ENCODE data around the gene VPS13D.

DNA sequence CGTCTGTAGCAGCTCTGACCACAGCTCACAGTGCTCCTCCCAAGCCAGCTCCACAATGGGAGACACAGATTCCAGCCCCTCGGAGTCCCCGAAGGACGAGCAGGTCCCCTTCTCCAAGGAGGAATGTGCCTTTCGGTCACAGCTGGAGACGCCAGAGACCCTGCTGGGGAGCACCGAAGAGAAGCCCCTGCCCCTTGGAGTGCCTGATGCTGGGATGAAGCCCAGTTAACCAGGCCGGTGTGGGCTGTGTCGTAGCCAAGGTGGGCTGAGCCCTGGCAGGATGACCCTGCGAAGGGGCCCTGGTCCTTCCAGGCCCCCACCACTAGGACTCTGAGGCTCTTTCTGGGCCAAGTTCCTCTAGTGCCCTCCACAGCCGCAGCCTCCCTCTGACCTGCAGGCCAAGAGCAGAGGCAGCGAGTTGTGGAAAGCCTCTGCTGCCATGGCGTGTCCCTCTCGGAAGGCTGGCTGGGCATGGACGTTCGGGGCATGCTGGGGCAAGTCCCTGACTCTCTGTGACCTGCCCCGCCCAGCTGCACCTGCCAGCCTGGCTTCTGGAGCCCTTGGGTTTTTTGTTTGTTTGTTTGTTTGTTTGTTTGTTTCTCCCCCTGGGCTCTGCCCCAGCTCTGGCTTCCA, 22.9 kb upstream of the VPS13D start:
- TF ChIP-seq, protein P1, sequence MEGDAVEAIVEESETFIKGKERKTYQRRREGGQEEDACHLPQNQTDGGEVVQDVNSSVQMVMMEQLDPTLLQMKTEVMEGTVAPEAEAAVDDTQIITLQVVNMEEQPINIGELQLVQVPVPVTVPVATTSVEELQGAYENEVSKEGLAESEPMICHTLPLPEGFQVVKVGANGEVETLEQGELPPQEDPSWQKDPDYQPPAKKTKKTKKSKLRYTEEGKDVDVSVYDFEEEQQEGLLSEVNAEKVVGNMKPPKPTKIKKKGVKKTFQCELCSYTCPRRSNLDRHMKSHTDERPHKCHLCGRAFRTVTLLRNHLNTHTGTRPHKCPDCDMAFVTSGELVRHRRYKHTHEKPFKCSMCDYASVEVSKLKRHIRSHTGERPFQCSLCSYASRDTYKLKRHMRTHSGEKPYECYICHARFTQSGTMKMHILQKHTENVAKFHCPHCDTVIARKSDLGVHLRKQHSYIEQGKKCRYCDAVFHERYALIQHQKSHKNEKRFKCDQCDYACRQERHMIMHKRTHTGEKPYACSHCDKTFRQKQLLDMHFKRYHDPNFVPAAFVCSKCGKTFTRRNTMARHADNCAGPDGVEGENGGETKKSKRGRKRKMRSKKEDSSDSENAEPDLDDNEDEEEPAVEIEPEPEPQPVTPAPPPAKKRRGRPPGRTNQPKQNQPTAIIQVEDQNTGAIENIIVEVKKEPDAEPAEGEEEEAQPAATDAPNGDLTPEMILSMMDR (IDR thresholded peaks at IDR 0.05) = no peak
- no peak for TF ChIP-seq POLR2AphosphoS5 (IDR thresholded peaks at IDR 0.05; ENCODE audit: low read depth, low read length)
- TF ChIP-seq, protein P2, sequence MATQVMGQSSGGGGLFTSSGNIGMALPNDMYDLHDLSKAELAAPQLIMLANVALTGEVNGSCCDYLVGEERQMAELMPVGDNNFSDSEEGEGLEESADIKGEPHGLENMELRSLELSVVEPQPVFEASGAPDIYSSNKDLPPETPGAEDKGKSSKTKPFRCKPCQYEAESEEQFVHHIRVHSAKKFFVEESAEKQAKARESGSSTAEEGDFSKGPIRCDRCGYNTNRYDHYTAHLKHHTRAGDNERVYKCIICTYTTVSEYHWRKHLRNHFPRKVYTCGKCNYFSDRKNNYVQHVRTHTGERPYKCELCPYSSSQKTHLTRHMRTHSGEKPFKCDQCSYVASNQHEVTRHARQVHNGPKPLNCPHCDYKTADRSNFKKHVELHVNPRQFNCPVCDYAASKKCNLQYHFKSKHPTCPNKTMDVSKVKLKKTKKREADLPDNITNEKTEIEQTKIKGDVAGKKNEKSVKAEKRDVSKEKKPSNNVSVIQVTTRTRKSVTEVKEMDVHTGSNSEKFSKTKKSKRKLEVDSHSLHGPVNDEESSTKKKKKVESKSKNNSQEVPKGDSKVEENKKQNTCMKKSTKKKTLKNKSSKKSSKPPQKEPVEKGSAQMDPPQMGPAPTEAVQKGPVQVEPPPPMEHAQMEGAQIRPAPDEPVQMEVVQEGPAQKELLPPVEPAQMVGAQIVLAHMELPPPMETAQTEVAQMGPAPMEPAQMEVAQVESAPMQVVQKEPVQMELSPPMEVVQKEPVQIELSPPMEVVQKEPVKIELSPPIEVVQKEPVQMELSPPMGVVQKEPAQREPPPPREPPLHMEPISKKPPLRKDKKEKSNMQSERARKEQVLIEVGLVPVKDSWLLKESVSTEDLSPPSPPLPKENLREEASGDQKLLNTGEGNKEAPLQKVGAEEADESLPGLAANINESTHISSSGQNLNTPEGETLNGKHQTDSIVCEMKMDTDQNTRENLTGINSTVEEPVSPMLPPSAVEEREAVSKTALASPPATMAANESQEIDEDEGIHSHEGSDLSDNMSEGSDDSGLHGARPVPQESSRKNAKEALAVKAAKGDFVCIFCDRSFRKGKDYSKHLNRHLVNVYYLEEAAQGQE (IDR thresholded peaks at IDR 0.05; ENCODE audit: insufficient read depth in 1 of 2, low read depth in 2 of 2, low read length in 1 of 2) = no peak

Data from Panc1 (cell line).